HL-60 (cell line): ENCODE results near the gene NANOS2.

Experiments
- DNase-seq, 2 experiments: peaks; one replicate each; pipeline ENCODE4 v3.0.0-alpha.2; 2010 to 2020; ENCODE audit warnings: low read depth in 1 of 2, low spot score in 1 of 2
- H3K27ac ChIP-seq: fragments of 250-450 bp; sonication (Bioruptor Pico); replicated peaks from 2 replicates; pipeline ENCODE4 v1.5.1; 2020; ENCODE audit warnings: mild to moderate bottlenecking, moderate library complexity
- H3K27me3 ChIP-seq: fragments of 250-450 bp; sonication (Bioruptor Pico); 2 replicates; pipeline ENCODE4 v1.5.1; 2021; ENCODE audit warnings: mild to moderate bottlenecking, moderate library complexity; ENCODE audit not compliant: insufficient read depth, poor library complexity, severe bottlenecking
- H3K4me3 ChIP-seq: replicated peaks from 2 replicates; pipeline ENCODE4 v1.5.1; 2011; ENCODE audit warnings: mild to moderate bottlenecking, control low read depth, low read length; ENCODE audit not compliant: insufficient read depth
- CTCF ChIP-seq: IDR thresholded peaks from one replicate; pipeline ENCODE4 v1.5.1; 2011; ENCODE audit warnings: low read length, control low read depth, inconsistent platforms; ENCODE audit not compliant: insufficient read depth
- GABPA ChIP-seq: IDR thresholded peaks from 2 replicates; pipeline ENCODE4 v1.6.1; 2012; ENCODE audit warnings: low read depth
- POLR2AphosphoS5 ChIP-seq: IDR thresholded peaks from 2 replicates; pipeline ENCODE4 v1.6.1; 2012; ENCODE audit warnings: low read depth
- SPI1 ChIP-seq: IDR thresholded peaks from 2 replicates; pipeline ENCODE4 v1.6.1; 2012; ENCODE audit warnings: low read depth, mild to moderate bottlenecking, borderline replicate concordance
- TF ChIP-seq, protein P1 (sequence below): IDR thresholded peaks from 2 replicates; pipeline ENCODE4 v1.6.1; 2012; ENCODE audit warnings: low read depth; ENCODE audit not compliant: insufficient replicate concordance

NANOS2 gene

DNA sequence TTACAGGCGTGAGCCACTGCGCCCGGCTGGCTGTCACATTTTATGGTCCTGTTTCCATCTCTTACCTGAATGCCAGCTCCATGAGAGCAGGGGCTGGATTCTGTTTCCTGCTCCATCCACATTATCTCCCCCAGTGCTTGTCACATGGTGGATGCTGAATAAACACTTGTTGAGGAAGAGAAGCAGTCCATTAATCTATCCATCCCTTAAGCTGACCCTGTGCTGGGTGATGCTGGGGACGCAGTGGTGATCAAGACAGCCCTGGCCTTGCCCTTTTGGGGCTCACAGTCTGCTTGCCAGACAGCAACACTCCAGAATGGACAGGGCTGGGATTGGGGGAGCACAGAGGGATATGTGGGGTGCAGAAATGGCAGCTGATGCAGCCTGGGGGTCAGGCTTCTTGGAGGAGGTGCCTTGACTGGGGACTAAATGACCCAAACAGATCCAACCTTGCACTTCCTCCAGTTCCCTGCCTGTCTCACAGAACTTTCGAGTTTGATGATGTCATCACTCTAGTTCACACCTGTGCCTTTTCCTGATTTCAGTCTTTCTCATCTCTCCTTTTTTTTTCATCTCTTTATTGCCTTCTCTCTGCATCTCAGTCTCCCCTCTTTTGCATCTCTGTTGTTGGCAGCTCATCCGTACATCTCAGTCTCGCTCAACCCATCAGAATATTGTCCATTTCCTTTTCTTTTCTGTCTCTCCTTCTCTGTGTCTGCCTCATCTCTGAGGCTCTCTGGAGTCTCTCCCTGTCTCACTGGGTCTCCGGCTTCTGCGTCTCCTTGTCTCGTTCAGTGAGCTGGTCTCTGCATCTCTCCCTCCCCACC is 33.3 kb downstream of the NANOS2 start:
- H3K27ac ChIP-seq, result no peak overlapping the region
- H3K27me3 ChIP-seq, result peaks cover 16% of the 10 kb centered on the region
- TF ChIP-seq CTCF (no peak), POLR2AphosphoS5 (no peak), GABPA (no peak), SPI1 (no peak)
- TF ChIP-seq, protein P1, sequence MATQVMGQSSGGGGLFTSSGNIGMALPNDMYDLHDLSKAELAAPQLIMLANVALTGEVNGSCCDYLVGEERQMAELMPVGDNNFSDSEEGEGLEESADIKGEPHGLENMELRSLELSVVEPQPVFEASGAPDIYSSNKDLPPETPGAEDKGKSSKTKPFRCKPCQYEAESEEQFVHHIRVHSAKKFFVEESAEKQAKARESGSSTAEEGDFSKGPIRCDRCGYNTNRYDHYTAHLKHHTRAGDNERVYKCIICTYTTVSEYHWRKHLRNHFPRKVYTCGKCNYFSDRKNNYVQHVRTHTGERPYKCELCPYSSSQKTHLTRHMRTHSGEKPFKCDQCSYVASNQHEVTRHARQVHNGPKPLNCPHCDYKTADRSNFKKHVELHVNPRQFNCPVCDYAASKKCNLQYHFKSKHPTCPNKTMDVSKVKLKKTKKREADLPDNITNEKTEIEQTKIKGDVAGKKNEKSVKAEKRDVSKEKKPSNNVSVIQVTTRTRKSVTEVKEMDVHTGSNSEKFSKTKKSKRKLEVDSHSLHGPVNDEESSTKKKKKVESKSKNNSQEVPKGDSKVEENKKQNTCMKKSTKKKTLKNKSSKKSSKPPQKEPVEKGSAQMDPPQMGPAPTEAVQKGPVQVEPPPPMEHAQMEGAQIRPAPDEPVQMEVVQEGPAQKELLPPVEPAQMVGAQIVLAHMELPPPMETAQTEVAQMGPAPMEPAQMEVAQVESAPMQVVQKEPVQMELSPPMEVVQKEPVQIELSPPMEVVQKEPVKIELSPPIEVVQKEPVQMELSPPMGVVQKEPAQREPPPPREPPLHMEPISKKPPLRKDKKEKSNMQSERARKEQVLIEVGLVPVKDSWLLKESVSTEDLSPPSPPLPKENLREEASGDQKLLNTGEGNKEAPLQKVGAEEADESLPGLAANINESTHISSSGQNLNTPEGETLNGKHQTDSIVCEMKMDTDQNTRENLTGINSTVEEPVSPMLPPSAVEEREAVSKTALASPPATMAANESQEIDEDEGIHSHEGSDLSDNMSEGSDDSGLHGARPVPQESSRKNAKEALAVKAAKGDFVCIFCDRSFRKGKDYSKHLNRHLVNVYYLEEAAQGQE, result no peak
- DNase-seq, result no peak
- H3K4me3 ChIP-seq, result no peak overlapping the region

GRCh38 chr19:45879971-45880370 is 34.6 kb downstream of the NANOS2 start:
- no peak overlapping the region for H3K4me3 ChIP-seq
- no peak for DNase-seq
- no peak overlapping the region for H3K27ac ChIP-seq
- H3K27me3 ChIP-seq, result peaks cover 26% of the 10 kb centered on the region
- TF ChIP-seq GABPA (no peak), POLR2AphosphoS5 (no peak), CTCF (no peak), SPI1 (no peak)
- TF ChIP-seq, protein P1, result no peak

DNA sequence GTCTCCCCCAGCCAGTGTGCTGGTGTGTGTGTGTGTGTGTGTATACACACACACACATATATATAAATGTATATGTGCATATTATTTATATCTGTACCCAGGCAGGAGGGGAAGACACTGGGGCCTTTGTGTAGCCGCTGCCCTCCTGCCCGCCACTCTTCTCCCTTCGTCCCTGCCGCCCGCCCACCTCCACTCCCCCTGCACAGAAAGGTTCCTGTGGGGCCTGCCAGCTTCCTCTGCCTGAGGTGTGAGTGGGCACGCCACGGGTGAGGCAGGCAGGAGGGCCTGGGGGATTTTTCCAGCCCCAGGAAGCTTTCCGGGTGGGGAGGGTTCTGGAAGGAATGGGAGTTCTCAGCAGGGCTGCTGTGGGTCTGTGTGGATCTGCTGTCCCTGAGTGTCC is 35.5 kb downstream of the NANOS2 start:
- H3K4me3 ChIP-seq, result no peak overlapping the region
- H3K27ac ChIP-seq, result no peak overlapping the region
- TF ChIP-seq GABPA, result no peak
- no peak for TF ChIP-seq POLR2AphosphoS5
- no peak for TF ChIP-seq SPI1
- peaks cover 26% of the 10 kb centered on the region for H3K27me3 ChIP-seq
- DNase-seq, result no peak

DNA sequence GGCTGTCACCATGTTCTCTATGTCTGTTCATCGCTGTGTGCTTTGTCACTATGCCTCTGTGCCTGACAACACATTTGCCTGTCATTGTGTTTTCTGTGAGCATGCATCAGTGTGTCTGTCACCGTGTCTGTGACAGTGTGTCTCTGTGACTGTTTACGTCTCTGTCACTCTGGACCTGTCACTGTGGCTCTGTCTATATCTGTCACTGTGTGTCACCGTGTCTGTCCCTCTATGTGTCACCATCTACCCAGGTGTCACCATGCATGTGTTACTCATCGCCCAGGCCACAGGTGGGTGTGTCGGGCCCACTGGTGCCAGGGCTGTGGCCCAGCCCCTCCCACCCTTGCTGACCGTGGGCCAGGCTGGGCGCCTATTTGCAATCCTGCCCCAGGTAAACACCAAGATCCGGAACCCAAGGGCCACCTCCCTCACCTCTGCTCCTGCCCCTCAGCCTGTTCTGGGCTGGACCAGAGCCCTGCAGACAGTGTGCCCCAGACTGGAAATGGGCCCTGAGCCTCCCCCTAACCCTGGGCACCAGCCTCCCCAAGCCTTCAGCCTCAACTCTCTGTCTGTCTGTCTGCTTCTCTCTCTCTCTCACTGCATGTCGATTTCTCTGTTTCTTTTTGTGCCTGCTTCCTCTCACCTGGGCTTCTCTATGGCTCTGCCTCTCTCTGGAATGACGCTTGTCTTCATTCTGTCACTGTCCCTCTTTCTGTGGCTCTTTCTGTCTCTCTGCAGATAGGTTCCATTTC is 36.4 kb downstream of the NANOS2 start:
- no peak overlapping the region for H3K27ac ChIP-seq

More for the DNA sequence above, 36.4 kb downstream of the NANOS2 start:
- TF ChIP-seq CTCF (no peak), POLR2AphosphoS5 (no peak), SPI1 (no peak), GABPA (no peak)
- TF ChIP-seq, protein P1, result no peak
- H3K4me3 ChIP-seq, result no peak overlapping the region
- DNase-seq, result no peak
- peaks cover 28% of the 10 kb centered on the region for H3K27me3 ChIP-seq
